Ascending aorta (tissue), 2 donors: ENCODE results near the gene PLCG2. TPM values are rescaled to one million over a fixed set of nuclear protein-coding genes. Genes with fewer than 3 reads are reported as not detected.

Source experiments
- DNase-seq, 2 donors: peaks; one replicate each; pipeline ENCODE4 v3.0.0-alpha.2; 2019; ENCODE audit warnings: low spot score in 2 of 2
- H3K27ac ChIP-seq, 2 donors: fragments of 200-600 bp; sonication (generic); one replicate each; pipeline ENCODE4 v1.5.1; 2016 to 2017; ENCODE audit warnings: mild to moderate bottlenecking in 1 of 2
- H3K27me3 ChIP-seq: fragments of 200-600 bp; sonication (generic); one replicate; pipeline ENCODE4 v1.5.1; 2017
- H3K36me3 ChIP-seq, 2 donors: fragments of 200-600 bp; sonication (generic); one replicate each; pipeline ENCODE4 v1.5.1; 2016
- H3K4me1 ChIP-seq, 2 donors: fragments of 200-600 bp; sonication (generic); one replicate each; pipeline ENCODE4 v1.5.1; 2016 to 2017; ENCODE audit warnings: mild to moderate bottlenecking in 1 of 2
- H3K4me3 ChIP-seq, 2 donors: fragments of 200-600 bp; sonication (generic); one replicate each; pipeline ENCODE4 v1.5.1; 2016 to 2017; ENCODE audit warnings: mild to moderate bottlenecking in 1 of 2
- H3K9me3 ChIP-seq, 2 donors: fragments of 200-600 bp; sonication (generic); one replicate each; pipeline ENCODE4 v1.5.1; 2016
- CTCF ChIP-seq, 3 experiments: fragments of 200-600 bp in 2 of 3; fragments of 450-650 bp in 1 of 3; sonication (generic) in 2 of 3; IDR thresholded peaks; one replicate each; pipeline ENCODE4 v1.5.1; 2016 to 2019; ENCODE audit warnings: antibody characterized with exemption in 3 of 3, mild to moderate bottlenecking in 1 of 3, moderate library complexity in 1 of 3
- intact Hi-C: fragments of 100-400 bp; cut with DNase I; formaldehyde crosslinking; loops from one replicate; pipeline ENCODE4 v1.15.1; 2023
- total RNA-seq: library from RNA; depleted of rRNA; stranded (reverse); fragments of >200 nt; gene quantifications from one replicate; pipeline ENCODE4 v1.1.0, GENCODE V29; 2016

Gene PLCG2
- total RNA-seq, 1 donor from 2014 or later: 34.2 TPM

- no peaks in the 10 kb centered on the region for H3K36me3 ChIP-seq
- TF ChIP-seq CTCF (IDR thresholded peaks at IDR 0.05): no peak
- H3K27me3 ChIP-seq: no peaks in the 10 kb centered on the region
- H3K4me3 ChIP-seq: no peak overlapping the region
- DNase-seq: no peak
- H3K27ac ChIP-seq: no peak overlapping the region
- intact Hi-C loops: no loop called here
- H3K9me3 ChIP-seq: no peaks in the 10 kb centered on the region
- no peaks in the 10 kb centered on the region for H3K4me1 ChIP-seq
Observed at GRCh38 chr16:81830845-81831540, 51.9 kb downstream of the PLCG2 start.

DNA sequence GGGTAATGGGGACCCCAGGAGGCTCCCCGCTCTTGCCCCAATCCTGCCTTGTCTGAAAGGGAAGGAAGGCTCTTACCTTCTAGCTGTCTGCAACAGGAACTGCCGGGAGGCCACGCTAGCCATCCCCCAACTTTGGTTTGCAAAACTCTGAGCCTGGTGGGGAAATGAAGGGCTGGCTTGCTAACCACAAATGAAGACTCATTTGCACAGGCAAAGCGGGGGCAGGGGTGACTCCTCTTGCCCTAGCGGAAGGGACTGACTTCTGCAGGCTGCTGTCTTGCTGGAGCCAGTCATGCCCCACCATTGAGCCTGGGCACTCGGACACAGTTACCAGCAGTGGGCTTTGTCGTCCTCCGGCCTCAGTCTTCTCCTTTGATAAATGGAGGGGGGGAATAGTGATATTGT lies 52.6 kb downstream of the PLCG2 start:
- Histone ChIP-seq H3K4me1 (no peaks in the 10 kb centered on the region), H3K27me3 (no peaks in the 10 kb centered on the region), H3K27ac (no peak overlapping the region), H3K9me3 (no peaks in the 10 kb centered on the region), H3K36me3 (no peaks in the 10 kb centered on the region), H3K4me3 (no peak overlapping the region)
- intact Hi-C loops: no loop called here
- no peak for TF ChIP-seq CTCF (IDR thresholded peaks at IDR 0.05)
- DNase-seq: peak; percentile 37 to 74

DNA sequence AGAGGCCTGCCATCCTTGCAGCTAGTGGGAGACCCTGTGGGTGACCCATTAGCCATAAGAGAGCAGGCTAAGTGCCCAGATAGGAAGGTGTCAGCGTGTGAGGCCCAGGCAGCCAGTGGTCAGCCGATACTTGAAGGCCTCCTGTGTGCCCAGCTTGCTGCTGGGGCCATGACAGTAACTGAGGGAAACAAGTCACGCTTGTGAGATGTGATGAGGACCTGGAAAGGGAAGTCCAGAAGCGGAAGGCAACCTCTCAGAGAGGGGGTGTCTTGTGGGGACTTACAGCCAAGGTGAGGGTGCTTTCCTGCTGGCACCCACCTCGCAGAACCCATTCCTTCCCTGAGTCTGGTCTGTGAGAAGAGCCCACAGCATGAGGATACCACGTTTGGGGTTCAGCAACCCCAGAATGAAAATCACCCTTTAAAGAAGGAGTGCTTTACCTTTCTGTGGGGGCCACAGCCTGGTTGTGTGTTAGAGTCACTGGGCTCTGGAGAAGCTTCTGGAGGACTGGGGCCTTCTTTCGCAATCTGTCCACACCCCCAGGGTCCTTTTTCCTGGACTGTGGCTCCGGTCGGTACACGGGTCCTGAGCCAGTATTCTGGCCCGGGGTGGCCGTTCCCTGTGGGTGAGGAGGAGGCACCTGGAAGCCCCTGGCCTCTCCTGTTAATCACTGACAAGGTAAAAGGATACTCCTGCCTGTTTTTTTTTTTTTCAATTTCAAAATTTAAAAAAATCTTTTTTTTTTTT lies 53.9 kb downstream of the PLCG2 start:
- no peak for DNase-seq
- H3K9me3 ChIP-seq: no peaks in the 10 kb centered on the region
- no peaks in the 10 kb centered on the region for H3K27me3 ChIP-seq
- no peaks in the 10 kb centered on the region for H3K4me1 ChIP-seq
- no peaks in the 10 kb centered on the region for H3K36me3 ChIP-seq
- intact Hi-C loops: no loop called here
- H3K4me3 ChIP-seq: no peak overlapping the region
- TF ChIP-seq CTCF (IDR thresholded peaks at IDR 0.05): no peak
- H3K27ac ChIP-seq: no peak overlapping the region

DNA sequence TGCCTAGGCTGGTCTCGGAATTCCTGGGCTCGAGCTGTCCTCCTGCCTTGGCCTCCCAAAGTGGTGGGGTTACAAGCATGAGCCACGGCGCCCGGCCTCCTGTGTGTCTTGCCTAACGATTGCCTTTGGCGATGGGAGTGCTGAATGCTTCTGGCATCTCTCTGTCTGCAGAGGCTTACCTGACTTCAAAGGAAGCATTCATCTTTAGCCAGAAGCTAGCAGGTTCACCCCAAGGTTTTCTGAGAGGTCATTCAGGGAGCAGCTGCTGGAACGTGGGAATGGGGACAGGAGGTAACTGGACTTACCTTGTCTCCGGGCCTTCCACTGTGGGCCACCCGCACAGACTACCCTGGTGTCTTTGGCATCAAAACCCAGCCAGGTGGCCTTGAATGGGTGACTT lies 54.7 kb downstream of the PLCG2 start:
- no peaks in the 10 kb centered on the region for H3K9me3 ChIP-seq
- intact Hi-C loops: no loop called here
- DNase-seq: no peak
- H3K4me3 ChIP-seq: no peak overlapping the region
- H3K4me1 ChIP-seq: no peaks in the 10 kb centered on the region
- H3K36me3 ChIP-seq: no peaks in the 10 kb centered on the region
- no peak overlapping the region for H3K27ac ChIP-seq
- H3K27me3 ChIP-seq: no peaks in the 10 kb centered on the region
- no peak for TF ChIP-seq CTCF (IDR thresholded peaks at IDR 0.05)

DNA sequence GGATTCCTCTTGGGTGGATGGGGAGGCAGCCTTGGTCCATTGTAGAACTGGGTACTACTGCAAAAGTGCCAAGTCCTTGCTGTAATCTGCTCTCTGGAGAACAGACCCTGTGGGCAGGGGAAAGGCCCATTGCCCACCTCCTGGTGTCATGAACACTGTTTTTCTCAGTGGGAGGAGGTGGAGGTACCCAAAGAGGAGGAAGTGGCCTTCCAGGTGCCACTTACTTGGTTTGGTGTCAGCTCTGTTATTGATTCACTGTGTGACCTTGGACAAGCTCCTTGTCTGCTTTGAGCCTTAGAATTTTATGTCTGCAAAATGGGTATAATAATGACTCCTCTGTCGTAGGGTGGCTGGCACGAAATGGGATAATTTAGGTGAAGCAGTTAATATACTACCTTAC lies 55.8 kb downstream of the PLCG2 start:
- no peak for DNase-seq
- no peak overlapping the region for H3K4me3 ChIP-seq
- intact Hi-C loops: no loop called here
- H3K9me3 ChIP-seq: no peaks in the 10 kb centered on the region
- H3K36me3 ChIP-seq: no peaks in the 10 kb centered on the region
- TF ChIP-seq CTCF (IDR thresholded peaks at IDR 0.05): no peak
- no peaks in the 10 kb centered on the region for H3K27me3 ChIP-seq
- no peak overlapping the region for H3K27ac ChIP-seq
- H3K4me1 ChIP-seq: no peaks in the 10 kb centered on the region
